K562 (cell line): ENCODE results near the gene CREG1. TPM values are rescaled to one million over a fixed set of nuclear protein-coding genes. Genes with fewer than 3 reads are reported as not detected.

Experiments
- ATF3 ChIP-seq, 2 experiments: fragments of 450-650 bp in 1 of 2; sonication (generic) in 1 of 2; formaldehyde crosslinking in 1 of 2; IDR thresholded peaks in 1 of 2; conservative IDR thresholded peaks in 1 of 2; 2 replicates each; pipeline versions ENCODE4 v1.6.1 to v1.8.1; 2016 to 2023; ENCODE audit warnings: mild to moderate bottlenecking in 2 of 2, moderate library complexity in 2 of 2, inconsistent platforms in 1 of 2, missing genetic modification reagents in 1 of 2
- ATF7 ChIP-seq: fragments of 450-650 bp; IDR thresholded peaks from 2 replicates; pipeline ENCODE4 v1.7.1; 2014; ENCODE audit warnings: mild to moderate bottlenecking, moderate library complexity
- BRD9 ChIP-seq: fragments of 450-650 bp; IDR thresholded peaks from 2 replicates; pipeline ENCODE4 v1.6.1; 2018; ENCODE audit warnings: low read depth; ENCODE audit not compliant: partially characterized antibody
- C11orf30 ChIP-seq: fragments of 450-650 bp; IDR thresholded peaks from 2 replicates; pipeline ENCODE4 v1.6.1; 2016; ENCODE audit warnings: low read depth, mild to moderate bottlenecking
- CTBP1 ChIP-seq: fragments of 450-650 bp; IDR thresholded peaks from 2 replicates; pipeline ENCODE4 v1.6.1; 2016; ENCODE audit warnings: borderline replicate concordance
- ELF1 ChIP-seq: fragments of 200-800 bp; sonication (Bioruptor generic); IDR thresholded peaks from 2 replicates; pipeline ENCODE4 v1.6.1; 2016; ENCODE audit warnings: missing genetic modification characterization, missing compliant biosample characterization
- ETV6 ChIP-seq, 3 experiments: fragments of 150-350 bp in 1 of 3; sonication (generic) in 1 of 3; formaldehyde crosslinking in 1 of 3; IDR thresholded peaks; 2 replicates each; pipeline versions ENCODE4 v1.6.1 to v1.8.0; 2014 to 2022; ENCODE audit warnings: borderline replicate concordance in 2 of 3, low read depth in 2 of 3, antibody characterized with exemption in 1 of 3, low read length in 1 of 3, mild to moderate bottlenecking in 1 of 3, missing genetic modification reagents in 1 of 3
- FOSL1 ChIP-seq: fragments of 200-800 bp; sonication (Bioruptor generic); conservative IDR thresholded peaks from 2 replicates; pipeline ENCODE4 v1.6.1; 2016; ENCODE audit warnings: missing genetic modification characterization, missing compliant biosample characterization
- HDAC3 ChIP-seq: fragments of 450-650 bp; IDR thresholded peaks from 2 replicates; pipeline ENCODE4 v1.6.1; 2018; ENCODE audit warnings: borderline replicate concordance, mild to moderate bottlenecking, moderate library complexity; ENCODE audit not compliant: partially characterized antibody
- HNRNPUL1 ChIP-seq: fragments of 200-400 bp; formaldehyde crosslinking; IDR thresholded peaks from 2 replicates; pipeline ENCODE4 v1.6.1; 2017; ENCODE audit warnings: low read length
- NFE2L1 ChIP-seq: fragments of 450-650 bp; IDR thresholded peaks from 2 replicates; pipeline ENCODE4 v1.6.1; 2016; ENCODE audit warnings: missing genetic modification characterization, low read depth, mild to moderate bottlenecking, missing compliant biosample characterization, moderate library complexity, borderline replicate concordance
- STAT5A ChIP-seq: IDR thresholded peaks from 2 replicates; pipeline ENCODE4 v1.6.1; 2012; ENCODE audit warnings: low read length, inconsistent platforms, borderline replicate concordance
- ZNF184 ChIP-seq: sonication (generic); formaldehyde crosslinking; IDR thresholded peaks from 2 replicates; pipeline ENCODE4 v1.5.0; 2020; ENCODE audit warnings: missing genetic modification reagents
- ZNF584 ChIP-seq: fragments of 200-800 bp; sonication (Bioruptor generic); IDR thresholded peaks from 2 replicates; pipeline ENCODE4 v1.6.1; 2016; ENCODE audit warnings: low read depth, mild to moderate bottlenecking, missing genetic modification characterization, missing compliant biosample characterization
- ZNF778 ChIP-seq: fragments of 450-650 bp; formaldehyde crosslinking; IDR thresholded peaks from 2 replicates; pipeline ENCODE4 v1.4.0; 2020; ENCODE audit warnings: mild to moderate bottlenecking, moderate library complexity
- polyA plus RNA-seq, 8 experiments: library from polyadenylated mRNA; depleted of rRNA in 4 of 8; stranded (reverse) in 5 of 8; unstranded in 3 of 8; fragments of >200 nt; fragmentation: Nextera tagmentation in 2 of 8; fragmentation: Illumina TruSeq in 1 of 8; extraction: Ambion mirVana in 2 of 8; extraction: Trizol in 1 of 8; gene quantifications; 2 replicates each; pipeline versions ENCODE4 v1.2.1 to v1.2.3, GENCODE V29; 2011 to 2014; ENCODE audit warnings: inconsistent platforms in 1 of 8, missing spikeins in 1 of 8
- total RNA-seq, 7 experiments: library from RNA; depleted of rRNA in 6 of 7; stranded (reverse); fragments of >200 nt in 6 of 7; fragmentation: Illumina TruSeq in 2 of 7; extraction: Trizol in 2 of 7; gene quantifications; 2 replicates each; pipeline versions ENCODE4 v1.2.1 to v1.2.3, GENCODE V29; 2011 to 2021; ENCODE audit warnings: low replicate concordance in 1 of 7
- TF ChIP-seq, protein P1 (sequence below): fragments of 450-650 bp; IDR thresholded peaks from one replicate; pipeline ENCODE4 v1.6.1; 2018; ENCODE audit warnings: mild to moderate bottlenecking, moderate library complexity; ENCODE audit not compliant: partially characterized antibody
- TF ChIP-seq, protein P2 (sequence below): sonication (generic); formaldehyde crosslinking; IDR thresholded peaks from 2 replicates; pipeline ENCODE4 v1.8.1; 2023; ENCODE audit warnings: mild to moderate bottlenecking, missing genetic modification reagents
- TF ChIP-seq, protein P3 (sequence below): fragments of 450-650 bp; IDR thresholded peaks from 2 replicates; pipeline ENCODE4 v1.7.0; 2016; ENCODE audit warnings: borderline replicate concordance

Gene CREG1
- total and polyA plus RNA-seq, 9 of the 15 experiments (the other 6 are each of a cell fraction or from before 2014, with no cell fraction given): 45.7 to 272 (median 161) TPM

- TF ChIP-seq, protein P1, sequence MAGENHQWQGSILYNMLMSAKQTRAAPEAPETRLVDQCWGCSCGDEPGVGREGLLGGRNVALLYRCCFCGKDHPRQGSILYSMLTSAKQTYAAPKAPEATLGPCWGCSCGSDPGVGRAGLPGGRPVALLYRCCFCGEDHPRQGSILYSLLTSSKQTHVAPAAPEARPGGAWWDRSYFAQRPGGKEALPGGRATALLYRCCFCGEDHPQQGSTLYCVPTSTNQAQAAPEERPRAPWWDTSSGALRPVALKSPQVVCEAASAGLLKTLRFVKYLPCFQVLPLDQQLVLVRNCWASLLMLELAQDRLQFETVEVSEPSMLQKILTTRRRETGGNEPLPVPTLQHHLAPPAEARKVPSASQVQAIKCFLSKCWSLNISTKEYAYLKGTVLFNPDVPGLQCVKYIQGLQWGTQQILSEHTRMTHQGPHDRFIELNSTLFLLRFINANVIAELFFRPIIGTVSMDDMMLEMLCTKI: no peak
- TF ChIP-seq ZNF184 (CRISPR knock-in tag): no peak
- peak; percentile 97 for TF ChIP-seq ATF3 (IDR thresholded peaks at IDR 0.05)
- TF ChIP-seq ATF3 (CRISPR knock-in tag; conservative IDR thresholded peaks at IDR 0.05): peak; percentile 84
- TF ChIP-seq ETV6 (IDR thresholded peaks at IDR 0.05; ENCODE audit: borderline replicate concordance in 1 of 2, low read depth in 2 of 2, low read length in 1 of 2): peak in 1 of 2 experiments; percentile 23; a peak in 1 of 4 replicates
- no peak for TF ChIP-seq ETV6 (CRISPR knock-in tag; IDR thresholded peaks at IDR 0.05; ENCODE audit: borderline replicate concordance)
- TF ChIP-seq CTBP1: peak; percentile 54; the same call in 1 of the 2 replicates
- 0 out of 2 replicates have a peak, but pooled peaks have one; percentile 46 for TF ChIP-seq C11orf30
- TF ChIP-seq HNRNPUL1: no peak
- no peak for TF ChIP-seq NFE2L1
- peak; percentile 38 for TF ChIP-seq HDAC3
- peak; percentile 44 for TF ChIP-seq BRD9
- no peak for TF ChIP-seq ZNF584 (CRISPR knock-in tag)
- TF ChIP-seq FOSL1 (tag): peak; percentile 62
- no peak for TF ChIP-seq STAT5A
- TF ChIP-seq ZNF778 (CRISPR knock-in tag): 0 out of 2 replicates have a peak, but pooled peaks have one; percentile 45
- TF ChIP-seq, protein P2, sequence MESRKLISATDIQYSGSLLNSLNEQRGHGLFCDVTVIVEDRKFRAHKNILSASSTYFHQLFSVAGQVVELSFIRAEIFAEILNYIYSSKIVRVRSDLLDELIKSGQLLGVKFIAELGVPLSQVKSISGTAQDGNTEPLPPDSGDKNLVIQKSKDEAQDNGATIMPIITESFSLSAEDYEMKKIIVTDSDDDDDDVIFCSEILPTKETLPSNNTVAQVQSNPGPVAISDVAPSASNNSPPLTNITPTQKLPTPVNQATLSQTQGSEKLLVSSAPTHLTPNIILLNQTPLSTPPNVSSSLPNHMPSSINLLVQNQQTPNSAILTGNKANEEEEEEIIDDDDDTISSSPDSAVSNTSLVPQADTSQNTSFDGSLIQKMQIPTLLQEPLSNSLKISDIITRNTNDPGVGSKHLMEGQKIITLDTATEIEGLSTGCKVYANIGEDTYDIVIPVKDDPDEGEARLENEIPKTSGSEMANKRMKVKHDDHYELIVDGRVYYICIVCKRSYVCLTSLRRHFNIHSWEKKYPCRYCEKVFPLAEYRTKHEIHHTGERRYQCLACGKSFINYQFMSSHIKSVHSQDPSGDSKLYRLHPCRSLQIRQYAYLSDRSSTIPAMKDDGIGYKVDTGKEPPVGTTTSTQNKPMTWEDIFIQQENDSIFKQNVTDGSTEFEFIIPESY (CRISPR knock-in tag): 0 out of 2 replicates have a peak, but pooled peaks have one; percentile 8
- peak; percentile 97 for TF ChIP-seq ATF7
- TF ChIP-seq, protein P3, sequence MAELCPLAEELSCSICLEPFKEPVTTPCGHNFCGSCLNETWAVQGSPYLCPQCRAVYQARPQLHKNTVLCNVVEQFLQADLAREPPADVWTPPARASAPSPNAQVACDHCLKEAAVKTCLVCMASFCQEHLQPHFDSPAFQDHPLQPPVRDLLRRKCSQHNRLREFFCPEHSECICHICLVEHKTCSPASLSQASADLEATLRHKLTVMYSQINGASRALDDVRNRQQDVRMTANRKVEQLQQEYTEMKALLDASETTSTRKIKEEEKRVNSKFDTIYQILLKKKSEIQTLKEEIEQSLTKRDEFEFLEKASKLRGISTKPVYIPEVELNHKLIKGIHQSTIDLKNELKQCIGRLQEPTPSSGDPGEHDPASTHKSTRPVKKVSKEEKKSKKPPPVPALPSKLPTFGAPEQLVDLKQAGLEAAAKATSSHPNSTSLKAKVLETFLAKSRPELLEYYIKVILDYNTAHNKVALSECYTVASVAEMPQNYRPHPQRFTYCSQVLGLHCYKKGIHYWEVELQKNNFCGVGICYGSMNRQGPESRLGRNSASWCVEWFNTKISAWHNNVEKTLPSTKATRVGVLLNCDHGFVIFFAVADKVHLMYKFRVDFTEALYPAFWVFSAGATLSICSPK: no peak
- TF ChIP-seq ELF1 (tag): peak; percentile 60
These were observed 46.5 kb upstream of the CREG1 start (continued) for GRCh38 chr1:167599957-167600581.
